NT2/D1 (cell line): Measurements from ENCODE around the gene PHACTR1.

Experiments
- DNase-seq: peaks from one replicate; pipeline ENCODE4 v3.0.0-alpha.2; 2011; ENCODE audit warnings: low read depth, low spot score
- H3K27me3 ChIP-seq: 2 replicates; pipeline ENCODE4 v1.6.0; 2011; ENCODE audit warnings: mild to moderate bottlenecking; ENCODE audit not compliant: insufficient read length, insufficient read depth
- H3K36me3 ChIP-seq: 2 replicates; pipeline ENCODE4 v1.6.1; 2011; ENCODE audit warnings: mild to moderate bottlenecking, low read length, mixed read lengths; ENCODE audit not compliant: insufficient read depth, insufficient read length
- H3K4me1 ChIP-seq: 2 replicates; pipeline ENCODE4 v1.5.1; 2011; ENCODE audit not compliant: insufficient read depth, insufficient read length
- H3K4me3 ChIP-seq: 2 replicates; pipeline ENCODE4 v1.5.1; 2011; ENCODE audit warnings: low read depth; ENCODE audit not compliant: insufficient read length
- H3K9ac ChIP-seq: 2 replicates; pipeline ENCODE4 v1.6.0; 2011; ENCODE audit warnings: low read depth; ENCODE audit not compliant: insufficient read length
- H3K9me3 ChIP-seq: 2 replicates; pipeline ENCODE4 v1.5.1; 2011; ENCODE audit warnings: mild to moderate bottlenecking, low read length; ENCODE audit not compliant: insufficient read depth
- SUZ12 ChIP-seq: IDR thresholded peaks from 2 replicates; pipeline ENCODE4 v1.6.1; 2011; ENCODE audit not compliant: insufficient read length, insufficient read depth; ENCODE audit errors: extremely low read depth
- YY1 ChIP-seq: IDR thresholded peaks from 2 replicates; pipeline ENCODE4 v1.6.1; 2011; ENCODE audit not compliant: insufficient read length, insufficient read depth
- ZNF274 ChIP-seq: IDR thresholded peaks from 2 replicates; pipeline ENCODE4 v1.6.1; 2011; ENCODE audit warnings: mild to moderate bottlenecking, low read depth, low read length

PHACTR1 gene

DNA sequence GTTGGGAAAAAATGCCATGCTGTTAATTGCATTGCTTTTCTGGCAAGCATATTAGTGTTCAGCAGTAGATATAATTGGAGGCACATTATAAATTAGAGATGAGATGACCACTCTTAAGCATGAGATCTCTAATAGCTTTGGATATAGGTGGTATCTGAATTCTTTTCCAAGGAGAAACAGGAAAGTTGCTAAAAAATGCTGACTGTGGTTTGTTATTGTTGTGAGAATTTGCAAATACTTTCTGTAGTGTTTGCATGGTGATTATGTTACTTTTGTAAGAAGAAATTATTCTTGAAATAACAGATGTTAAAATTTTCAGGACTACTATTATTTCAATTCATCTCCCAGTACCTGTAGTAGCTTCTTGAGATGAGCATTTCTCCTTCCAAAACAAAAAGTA is 386.6 kb downstream of the PHACTR1 start:
- Histone ChIP-seq H3K36me3 (no peaks in the 10 kb centered on the region), H3K9ac (no peak overlapping the region), H3K4me1 (no peaks in the 10 kb centered on the region), H3K27me3 (no peaks in the 10 kb centered on the region), H3K4me3 (no peak overlapping the region), H3K9me3 (no peaks in the 10 kb centered on the region)
- TF ChIP-seq SUZ12 (no peak), ZNF274 (no peak), YY1 (no peak)
- DNase-seq, result no peak

- H3K9me3 ChIP-seq, result no peaks in the 10 kb centered on the region
- H3K27me3 ChIP-seq, result no peaks in the 10 kb centered on the region
- no peaks in the 10 kb centered on the region for H3K36me3 ChIP-seq
- no peak overlapping the region for H3K4me3 ChIP-seq
- H3K4me1 ChIP-seq, result no peaks in the 10 kb centered on the region
- DNase-seq, result no peak
- TF ChIP-seq SUZ12 (no peak), ZNF274 (no peak), YY1 (no peak)
- no peak overlapping the region for H3K9ac ChIP-seq
Measured at GRCh38 chr6:13105139-13105538, 388.6 kb downstream of the PHACTR1 start.

DNA sequence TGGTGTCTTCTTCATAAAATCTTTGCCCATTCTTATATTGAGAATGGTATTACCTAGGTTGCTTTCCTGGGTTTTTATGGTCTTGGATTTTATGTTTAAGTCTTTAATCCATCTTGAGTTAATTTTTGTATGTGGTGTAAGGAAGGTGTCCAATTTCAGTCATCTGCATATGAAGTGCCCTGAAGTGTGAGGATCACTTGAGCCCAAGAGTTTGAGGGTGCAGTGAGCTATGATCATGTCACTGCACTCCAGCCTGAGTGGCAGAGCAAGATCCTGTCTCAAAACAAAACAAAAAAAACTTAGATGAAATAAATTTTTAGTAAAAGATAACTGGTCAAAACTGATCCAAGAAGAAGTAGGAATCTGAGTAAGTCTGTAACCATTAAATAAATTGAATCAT is 396.4 kb downstream of the PHACTR1 start:
- H3K4me3 ChIP-seq, result no peak overlapping the region
- no peak for DNase-seq

DNA sequence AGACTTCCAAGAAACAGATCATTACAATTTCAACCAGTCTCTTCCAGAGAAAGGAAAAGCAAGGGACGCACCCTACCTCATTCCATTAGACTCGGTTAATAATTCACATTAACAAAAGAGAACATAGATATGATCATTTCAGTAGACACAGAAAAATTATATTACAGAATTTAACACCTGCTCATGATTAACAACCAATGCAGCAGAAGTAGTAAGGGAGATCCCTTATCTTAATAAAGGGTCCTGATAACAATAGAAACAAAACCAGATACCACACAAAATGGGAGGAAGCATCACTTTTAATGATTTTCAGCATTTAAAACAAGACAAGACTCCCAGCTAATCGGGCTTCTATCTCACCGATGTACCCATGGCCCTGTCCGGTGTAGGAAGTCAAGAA is 396.8 kb downstream of the PHACTR1 start:
- no peaks in the 10 kb centered on the region for H3K27me3 ChIP-seq
- no peak for DNase-seq
- H3K4me3 ChIP-seq, result no peak overlapping the region
- H3K9me3 ChIP-seq, result no peaks in the 10 kb centered on the region
- no peaks in the 10 kb centered on the region for H3K36me3 ChIP-seq
- H3K9ac ChIP-seq, result no peak overlapping the region
- no peaks in the 10 kb centered on the region for H3K4me1 ChIP-seq
- TF ChIP-seq SUZ12, result no peak
- TF ChIP-seq ZNF274, result no peak
- no peak for TF ChIP-seq YY1

More for the DNA sequence above, 396.4 kb downstream of the PHACTR1 start:
- Histone ChIP-seq H3K27me3 (no peaks in the 10 kb centered on the region), H3K4me1 (no peaks in the 10 kb centered on the region), H3K9me3 (no peaks in the 10 kb centered on the region), H3K36me3 (no peaks in the 10 kb centered on the region), H3K9ac (no peak overlapping the region)
- TF ChIP-seq ZNF274, result no peak
- TF ChIP-seq SUZ12, result no peak
- TF ChIP-seq YY1, result no peak

GRCh38 chr6:13113981-13114593 is 397.5 kb downstream of the PHACTR1 start:
- Histone ChIP-seq H3K4me3 (no peak overlapping the region), H3K27me3 (no peaks in the 10 kb centered on the region), H3K9me3 (no peaks in the 10 kb centered on the region), H3K9ac (no peak overlapping the region), H3K36me3 (no peaks in the 10 kb centered on the region), H3K4me1 (no peaks in the 10 kb centered on the region)
- TF ChIP-seq SUZ12 (no peak), ZNF274 (no peak), YY1 (no peak)
- no peak for DNase-seq

DNA sequence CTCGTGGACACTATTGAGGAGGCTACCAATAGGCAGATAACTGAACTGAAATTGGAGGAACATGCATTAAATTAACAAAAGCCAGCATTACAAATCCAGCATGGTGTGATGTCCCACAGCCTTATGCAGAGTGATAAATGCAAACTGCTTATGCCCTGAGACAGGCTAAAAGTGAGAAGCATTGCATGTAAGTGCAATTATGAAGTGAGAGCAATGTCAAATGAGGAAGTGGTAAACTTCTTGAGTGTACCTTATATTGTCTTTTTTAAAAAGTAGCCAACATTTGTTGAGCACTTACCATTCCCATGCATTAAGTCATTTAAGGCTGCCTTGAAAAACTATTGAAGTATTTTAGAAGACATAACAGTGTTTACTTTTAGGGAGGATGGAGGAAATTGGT is 399.6 kb downstream of the PHACTR1 start:
- Histone ChIP-seq H3K4me1 (no peaks in the 10 kb centered on the region), H3K9ac (no peak overlapping the region), H3K27me3 (no peaks in the 10 kb centered on the region), H3K4me3 (no peak overlapping the region), H3K36me3 (no peaks in the 10 kb centered on the region), H3K9me3 (no peaks in the 10 kb centered on the region)
- no peak for DNase-seq
- TF ChIP-seq SUZ12, result no peak
- no peak for TF ChIP-seq ZNF274
- no peak for TF ChIP-seq YY1

- no peak overlapping the region for H3K4me3 ChIP-seq
- H3K27me3 ChIP-seq, result no peaks in the 10 kb centered on the region
- no peak for DNase-seq
Measured at GRCh38 chr6:13117570-13117969, 401.0 kb downstream of the PHACTR1 start.

GRCh38 chr6:13119549-13119948 is 403.0 kb downstream of the PHACTR1 start:
- Histone ChIP-seq H3K9ac (no peak overlapping the region), H3K9me3 (no peaks in the 10 kb centered on the region), H3K4me1 (no peaks in the 10 kb centered on the region), H3K36me3 (no peaks in the 10 kb centered on the region), H3K4me3 (no peak overlapping the region), H3K27me3 (no peaks in the 10 kb centered on the region)
- no peak for TF ChIP-seq SUZ12
- no peak for TF ChIP-seq ZNF274
- TF ChIP-seq YY1, result no peak
- DNase-seq, result no peak

More at GRCh38 chr6:13117570-13117969, 401.0 kb downstream of the PHACTR1 start:
- TF ChIP-seq YY1 (no peak), ZNF274 (no peak), SUZ12 (no peak)
- no peak overlapping the region for H3K9ac ChIP-seq
- no peaks in the 10 kb centered on the region for H3K36me3 ChIP-seq
- H3K4me1 ChIP-seq, result no peaks in the 10 kb centered on the region
- H3K9me3 ChIP-seq, result no peaks in the 10 kb centered on the region
